Hindlimb muscle (tissue), 1 donor: ENCODE measurements around the gene SPAG5. TPM values are rescaled to one million over a fixed set of nuclear protein-coding genes. Genes with fewer than 3 reads are reported as not detected.
A peak's percentile ranks its signal among the peaks of the same experiment; 100 is the strongest.

Experiments
- DNase-seq: peaks from one replicate; pipeline ENCODE4 v3.0.0-alpha.2; 2013
- polyA plus RNA-seq: library from polyadenylated mRNA; unstranded; fragments of 120-200 nt; gene quantifications from one replicate; pipeline ENCODE4 v1.2.1, GENCODE V29; 2013; ENCODE audit not compliant: insufficient read length

SPAG5 gene, protein sequence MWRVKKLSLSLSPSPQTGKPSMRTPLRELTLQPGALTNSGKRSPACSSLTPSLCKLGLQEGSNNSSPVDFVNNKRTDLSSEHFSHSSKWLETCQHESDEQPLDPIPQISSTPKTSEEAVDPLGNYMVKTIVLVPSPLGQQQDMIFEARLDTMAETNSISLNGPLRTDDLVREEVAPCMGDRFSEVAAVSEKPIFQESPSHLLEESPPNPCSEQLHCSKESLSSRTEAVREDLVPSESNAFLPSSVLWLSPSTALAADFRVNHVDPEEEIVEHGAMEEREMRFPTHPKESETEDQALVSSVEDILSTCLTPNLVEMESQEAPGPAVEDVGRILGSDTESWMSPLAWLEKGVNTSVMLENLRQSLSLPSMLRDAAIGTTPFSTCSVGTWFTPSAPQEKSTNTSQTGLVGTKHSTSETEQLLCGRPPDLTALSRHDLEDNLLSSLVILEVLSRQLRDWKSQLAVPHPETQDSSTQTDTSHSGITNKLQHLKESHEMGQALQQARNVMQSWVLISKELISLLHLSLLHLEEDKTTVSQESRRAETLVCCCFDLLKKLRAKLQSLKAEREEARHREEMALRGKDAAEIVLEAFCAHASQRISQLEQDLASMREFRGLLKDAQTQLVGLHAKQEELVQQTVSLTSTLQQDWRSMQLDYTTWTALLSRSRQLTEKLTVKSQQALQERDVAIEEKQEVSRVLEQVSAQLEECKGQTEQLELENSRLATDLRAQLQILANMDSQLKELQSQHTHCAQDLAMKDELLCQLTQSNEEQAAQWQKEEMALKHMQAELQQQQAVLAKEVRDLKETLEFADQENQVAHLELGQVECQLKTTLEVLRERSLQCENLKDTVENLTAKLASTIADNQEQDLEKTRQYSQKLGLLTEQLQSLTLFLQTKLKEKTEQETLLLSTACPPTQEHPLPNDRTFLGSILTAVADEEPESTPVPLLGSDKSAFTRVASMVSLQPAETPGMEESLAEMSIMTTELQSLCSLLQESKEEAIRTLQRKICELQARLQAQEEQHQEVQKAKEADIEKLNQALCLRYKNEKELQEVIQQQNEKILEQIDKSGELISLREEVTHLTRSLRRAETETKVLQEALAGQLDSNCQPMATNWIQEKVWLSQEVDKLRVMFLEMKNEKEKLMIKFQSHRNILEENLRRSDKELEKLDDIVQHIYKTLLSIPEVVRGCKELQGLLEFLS
- 21.7 TPM for polyA plus RNA-seq

DNA sequence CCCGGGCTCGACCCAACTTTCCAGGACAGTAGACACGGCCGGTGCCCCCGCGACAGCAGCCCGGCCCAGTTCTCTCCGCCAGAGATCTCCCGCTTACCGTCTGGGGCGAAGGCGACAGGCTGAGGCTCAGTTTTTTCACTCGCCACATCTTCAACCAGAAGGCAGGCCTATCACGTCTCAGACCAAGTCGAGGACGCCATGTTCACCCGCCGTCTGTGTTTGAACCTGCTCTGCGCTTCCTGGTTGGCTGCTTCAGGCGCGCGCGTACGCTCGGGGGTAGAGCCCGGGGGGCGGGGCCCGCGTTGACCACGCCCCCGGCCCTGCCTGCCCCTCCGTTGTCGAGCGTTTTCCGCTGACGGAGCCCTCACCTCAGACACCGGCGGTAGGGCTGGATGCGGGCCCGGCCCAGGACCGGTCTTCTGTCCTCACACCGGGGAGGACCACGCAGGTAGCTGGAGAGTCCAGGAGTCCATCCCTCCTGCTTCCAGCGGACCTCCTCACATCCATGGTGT lies at the start of gene SPAG5:
SPAG5 (minus strand) TSS at position 227 of the 512 bp plus-strand sequence; CDS start at position 148, 79 bp downstream.
- peak; percentile 94 for DNase-seq

- no peak for DNase-seq
Measured at GRCh38 chr17:28646039-28646754, 47.4 kb upstream of the SPAG5 start.

DNA sequence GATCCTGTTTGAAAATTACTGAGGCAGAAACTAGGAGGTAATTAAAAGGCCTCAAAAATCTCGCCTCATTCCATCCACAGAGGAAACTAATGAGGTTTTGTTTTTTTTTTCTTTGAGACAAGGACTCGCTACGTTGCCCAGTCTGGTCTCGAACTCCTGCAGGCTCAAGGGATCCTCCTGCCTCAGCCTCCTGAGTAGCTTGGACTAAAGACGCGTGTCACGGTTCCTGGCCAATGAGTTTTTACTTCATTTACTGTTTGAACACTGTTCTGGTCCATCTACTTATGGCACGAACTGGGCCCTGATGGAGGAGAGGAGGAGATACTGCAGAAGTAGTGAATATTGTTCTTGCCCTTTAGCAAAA lies 46.7 kb upstream of the SPAG5 start:
- no peak for DNase-seq

- peak; percentile 98 for DNase-seq
Measured at GRCh38 chr17:28644787-28645575, 46.2 kb upstream of the SPAG5 start, which contains the start of gene BLTP2. TSS of gene BLTP2 (minus strand) at chr17:28645158. CDS start at chr17:28645056, 102 bp downstream.

DNA sequence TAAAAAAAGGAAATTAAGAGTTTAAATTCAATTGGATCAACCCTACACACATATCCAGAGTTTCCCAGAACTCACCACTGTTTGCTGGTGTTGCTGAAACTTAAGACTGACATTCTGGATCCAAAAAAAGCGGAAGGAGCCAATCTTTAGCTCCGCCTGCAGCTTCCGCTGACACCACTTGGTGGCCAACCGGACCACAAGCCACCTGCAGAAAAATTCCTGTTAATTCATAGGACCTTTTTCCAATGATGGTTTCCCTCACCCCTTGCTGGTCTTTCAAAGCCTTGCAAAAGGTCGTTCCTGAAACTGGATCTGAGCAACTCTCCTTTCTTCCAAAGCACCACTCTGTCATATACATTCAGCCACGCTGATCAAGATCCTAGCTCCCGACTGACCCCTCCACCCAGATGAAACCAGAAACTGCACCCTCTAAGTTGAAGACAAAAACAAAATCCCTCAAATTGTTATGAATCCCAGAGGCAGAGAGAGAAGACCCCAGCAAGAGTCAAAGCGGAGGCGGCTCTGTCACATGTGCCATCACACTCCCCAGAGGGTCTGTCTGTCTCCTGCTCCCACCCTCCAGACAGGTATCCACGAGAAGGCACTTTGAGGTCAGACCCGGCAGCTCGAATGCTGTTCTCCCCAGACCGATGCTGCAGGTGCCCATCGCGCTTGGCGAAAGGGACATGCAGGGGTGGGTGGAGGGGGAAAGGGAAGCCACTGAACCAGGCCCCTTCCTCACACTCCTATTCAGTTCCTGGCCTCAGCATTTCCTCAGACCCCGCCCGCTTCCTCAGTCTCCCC lies 45.4 kb upstream of the SPAG5 start:
- peak; percentile 28 for DNase-seq

DNA sequence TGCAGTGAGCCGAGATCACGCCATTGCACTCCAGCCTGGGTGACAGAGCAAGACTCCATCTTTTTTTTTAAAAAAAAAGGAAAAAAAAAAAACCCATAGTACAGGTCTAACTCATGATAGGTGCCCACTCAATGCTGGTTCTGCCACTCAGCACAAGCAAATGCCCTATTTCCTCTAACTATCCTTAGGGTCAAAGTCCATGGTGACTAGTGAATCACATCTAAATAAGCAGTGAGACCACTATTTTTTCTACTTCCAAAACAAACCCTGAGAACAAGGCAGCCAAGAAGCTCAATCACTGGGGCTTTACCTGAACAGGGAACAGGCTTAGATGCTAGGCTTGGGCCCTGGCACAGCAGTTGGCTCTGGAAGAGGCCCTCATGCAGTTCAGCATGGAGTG lies 42.8 kb upstream of the SPAG5 start:
- DNase-seq: no peak

DNA sequence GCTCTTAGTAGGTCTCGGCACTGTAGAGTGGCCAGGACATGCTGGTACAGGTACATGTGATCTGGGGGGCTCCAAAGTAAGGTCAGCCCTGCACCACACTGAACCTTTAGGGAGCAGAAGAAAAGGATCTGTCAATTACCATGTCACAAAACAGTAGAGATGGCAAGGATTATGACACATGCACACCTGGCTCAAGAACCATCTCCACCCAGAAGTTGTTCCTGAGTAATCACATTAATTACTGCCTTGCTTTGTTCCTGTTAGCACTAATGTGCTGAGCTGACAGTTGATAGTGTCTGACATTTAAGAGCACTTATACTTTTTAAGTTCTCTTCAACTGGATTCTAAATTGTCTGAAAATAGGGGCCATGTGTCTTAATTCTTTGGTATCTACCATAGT lies 36.7 kb upstream of the SPAG5 start:
- DNase-seq: no peak

GRCh38 chr17:28634206-28634865 lies 35.5 kb upstream of the SPAG5 start:
- no peak for DNase-seq

- DNase-seq: no peak
Measured at GRCh38 chr17:28626818-28627217, 28.0 kb upstream of the SPAG5 start.

GRCh38 chr17:28624148-28624547 lies 25.3 kb upstream of the SPAG5 start:
- DNase-seq: no peak

DNA sequence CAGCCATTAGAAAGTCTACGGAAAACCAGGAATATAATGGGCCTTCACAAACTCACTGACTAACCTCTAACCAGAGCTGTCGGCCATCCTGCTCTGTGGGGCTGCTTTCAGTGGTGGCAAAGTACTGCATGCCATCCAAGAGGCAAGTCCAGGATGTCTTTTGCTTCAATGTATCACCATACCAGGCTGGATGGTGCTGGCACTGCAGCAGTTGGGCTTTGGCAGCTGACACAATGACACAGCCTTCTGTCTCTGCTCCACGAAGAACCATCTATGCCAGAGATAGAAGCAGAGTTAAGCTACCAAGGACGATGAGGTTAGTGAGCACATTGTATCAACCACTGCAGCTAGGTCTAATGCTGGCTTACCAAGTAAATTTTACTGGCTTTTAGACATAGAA lies 24.9 kb upstream of the SPAG5 start:
- DNase-seq: no peak

GRCh38 chr17:28622186-28622585 lies 23.4 kb upstream of the SPAG5 start:
- no peak for DNase-seq

DNA sequence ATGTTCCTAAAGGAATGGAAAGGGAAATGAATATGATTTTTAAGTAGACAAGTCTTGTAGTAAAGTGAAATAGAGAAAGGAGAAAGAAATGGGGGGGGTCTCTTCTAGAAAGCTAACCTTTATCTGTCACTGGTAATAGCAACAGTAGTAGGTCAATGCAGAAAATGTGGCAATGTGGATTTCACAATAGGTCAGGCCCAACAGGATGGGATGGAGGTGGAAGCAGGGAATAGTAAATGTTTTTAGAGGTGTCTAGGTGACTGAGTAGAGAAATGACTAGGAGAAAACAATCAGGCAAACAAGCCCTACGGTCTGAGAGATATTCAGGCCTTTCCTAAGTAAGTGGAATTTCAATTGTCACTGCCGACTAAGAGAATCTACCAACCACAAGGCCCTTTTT lies 21.2 kb upstream of the SPAG5 start:
- DNase-seq: no peak

GRCh38 chr17:28618464-28618863 lies 19.6 kb upstream of the SPAG5 start:
- no peak for DNase-seq

DNA sequence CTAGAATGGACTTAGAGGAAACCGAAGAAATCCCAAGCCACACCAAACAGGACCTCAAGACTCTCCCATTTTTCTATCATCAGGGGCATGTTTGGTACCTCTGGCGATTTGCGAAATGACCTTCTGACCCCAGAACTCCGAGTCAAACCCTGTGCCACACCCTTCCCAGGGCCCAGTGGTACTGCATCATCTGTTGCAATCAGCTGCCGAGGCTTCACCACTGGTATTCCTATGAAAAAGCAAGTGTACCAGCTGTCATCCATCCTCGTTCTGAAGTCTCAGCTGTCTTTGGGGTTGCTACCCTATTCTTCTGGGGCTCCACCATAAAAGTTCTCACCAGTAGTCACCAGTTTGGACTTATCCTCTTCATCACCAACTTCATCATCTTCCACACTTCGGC lies 17.5 kb upstream of the SPAG5 start:
- no peak for DNase-seq

GRCh38 chr17:28615260-28615940 lies 16.6 kb upstream of the SPAG5 start:
- DNase-seq: no peak

GRCh38 chr17:28613931-28614381 lies 15.1 kb upstream of the SPAG5 start, which contains the start of gene RSKR:
TSS of gene RSKR (minus strand) at chr17:28614185. CDS start at chr17:28614161, 24 bp downstream.
- DNase-seq: no peak

DNA sequence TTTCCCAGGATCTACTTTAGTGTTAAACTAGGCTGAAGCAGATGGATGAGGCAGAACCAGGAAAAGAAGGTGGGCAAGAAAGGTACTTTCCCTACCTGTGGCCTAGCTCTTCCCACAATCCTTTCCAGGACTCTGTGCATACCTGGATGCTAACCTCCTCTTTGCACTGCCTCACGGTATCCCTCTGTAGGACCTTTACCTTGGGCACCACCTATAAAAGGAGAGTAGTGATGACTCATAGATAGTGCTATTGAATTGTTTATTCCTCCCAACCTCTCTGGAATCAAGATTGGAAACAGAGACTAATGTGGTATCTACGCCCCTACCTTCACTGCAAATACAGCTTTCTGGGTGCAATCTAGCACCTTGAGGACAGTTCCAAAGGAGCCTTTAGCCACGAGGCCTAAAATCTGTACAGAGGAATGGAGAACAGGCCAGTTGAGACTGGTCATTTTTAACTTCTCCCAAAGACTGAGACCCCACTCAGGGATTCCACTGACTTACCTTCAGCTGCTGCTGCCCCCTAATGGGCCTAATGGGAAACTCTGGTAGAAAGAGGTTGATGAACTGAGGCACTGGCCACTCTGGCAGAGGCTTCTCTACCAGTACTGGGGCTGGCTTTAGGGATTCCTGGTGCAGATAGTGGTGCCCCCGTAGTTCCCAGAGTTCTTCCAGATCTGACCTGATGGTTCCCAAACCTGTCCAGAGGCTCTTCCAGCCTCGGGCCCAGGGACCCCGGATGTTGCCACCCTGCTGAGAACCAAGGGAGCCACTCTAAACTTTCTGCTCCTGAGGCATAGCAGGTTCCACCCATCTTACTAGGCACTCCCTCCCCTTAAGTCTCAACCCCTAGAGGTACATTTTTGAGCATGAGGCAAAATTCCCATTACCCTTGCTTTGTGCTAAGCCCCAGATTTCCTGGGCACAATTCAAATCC lies 14.4 kb upstream of the SPAG5 start:
- peak; percentile 19 for DNase-seq
